ENCODE data around the gene CHCHD6.

The CHCHD6 gene

DNA sequence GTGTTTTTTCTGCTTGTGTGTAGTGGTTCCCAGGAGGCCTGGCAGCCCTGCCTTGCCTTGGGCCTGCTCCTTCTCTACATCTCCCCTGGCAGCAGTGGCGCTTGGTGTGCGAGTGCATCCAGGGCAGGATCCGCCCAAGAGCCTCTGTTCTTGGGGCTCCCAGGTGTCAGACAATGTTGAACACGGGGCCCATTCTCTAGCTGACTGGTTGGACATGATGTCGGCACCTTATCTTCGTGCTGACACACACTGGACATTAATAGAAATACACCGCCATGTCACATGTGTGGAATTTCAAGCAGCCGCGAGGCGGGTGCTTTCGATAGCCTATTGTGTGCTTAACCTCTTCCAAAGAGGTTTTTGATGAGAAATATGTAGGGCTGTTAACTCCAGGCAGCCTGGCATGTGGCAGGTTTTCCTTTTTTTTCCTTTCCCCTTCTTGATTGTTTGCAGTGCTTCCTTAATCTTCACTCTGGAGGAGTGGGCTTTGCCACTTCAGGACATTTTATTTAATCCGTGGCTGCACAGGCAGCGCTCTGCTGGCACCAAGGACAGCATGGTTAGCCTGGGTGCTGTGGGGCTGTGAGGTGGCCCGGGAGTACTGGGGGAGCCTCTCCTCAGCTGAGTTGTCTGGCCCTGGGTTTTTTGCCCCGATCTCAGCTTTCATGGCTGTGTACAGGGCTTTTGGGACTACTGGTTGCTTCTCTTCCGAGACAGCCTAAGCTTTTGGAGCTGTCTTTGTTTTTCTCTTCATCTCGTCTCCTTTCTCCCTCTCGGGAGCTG is 42.5 kb downstream of the CHCHD6 start:
- peak; percentile 45 for DNase-seq (ENCODE audit: low read depth)
- TF ChIP-seq, protein P1, sequence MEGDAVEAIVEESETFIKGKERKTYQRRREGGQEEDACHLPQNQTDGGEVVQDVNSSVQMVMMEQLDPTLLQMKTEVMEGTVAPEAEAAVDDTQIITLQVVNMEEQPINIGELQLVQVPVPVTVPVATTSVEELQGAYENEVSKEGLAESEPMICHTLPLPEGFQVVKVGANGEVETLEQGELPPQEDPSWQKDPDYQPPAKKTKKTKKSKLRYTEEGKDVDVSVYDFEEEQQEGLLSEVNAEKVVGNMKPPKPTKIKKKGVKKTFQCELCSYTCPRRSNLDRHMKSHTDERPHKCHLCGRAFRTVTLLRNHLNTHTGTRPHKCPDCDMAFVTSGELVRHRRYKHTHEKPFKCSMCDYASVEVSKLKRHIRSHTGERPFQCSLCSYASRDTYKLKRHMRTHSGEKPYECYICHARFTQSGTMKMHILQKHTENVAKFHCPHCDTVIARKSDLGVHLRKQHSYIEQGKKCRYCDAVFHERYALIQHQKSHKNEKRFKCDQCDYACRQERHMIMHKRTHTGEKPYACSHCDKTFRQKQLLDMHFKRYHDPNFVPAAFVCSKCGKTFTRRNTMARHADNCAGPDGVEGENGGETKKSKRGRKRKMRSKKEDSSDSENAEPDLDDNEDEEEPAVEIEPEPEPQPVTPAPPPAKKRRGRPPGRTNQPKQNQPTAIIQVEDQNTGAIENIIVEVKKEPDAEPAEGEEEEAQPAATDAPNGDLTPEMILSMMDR (conservative IDR thresholded peaks at IDR 0.05; ENCODE audit: control insufficient read depth, insufficient read depth, low read depth, low read length): no peak
- no peak overlapping the region for H3K4me3 ChIP-seq (ENCODE audit: control insufficient read depth, low read depth, low read length)

DNA sequence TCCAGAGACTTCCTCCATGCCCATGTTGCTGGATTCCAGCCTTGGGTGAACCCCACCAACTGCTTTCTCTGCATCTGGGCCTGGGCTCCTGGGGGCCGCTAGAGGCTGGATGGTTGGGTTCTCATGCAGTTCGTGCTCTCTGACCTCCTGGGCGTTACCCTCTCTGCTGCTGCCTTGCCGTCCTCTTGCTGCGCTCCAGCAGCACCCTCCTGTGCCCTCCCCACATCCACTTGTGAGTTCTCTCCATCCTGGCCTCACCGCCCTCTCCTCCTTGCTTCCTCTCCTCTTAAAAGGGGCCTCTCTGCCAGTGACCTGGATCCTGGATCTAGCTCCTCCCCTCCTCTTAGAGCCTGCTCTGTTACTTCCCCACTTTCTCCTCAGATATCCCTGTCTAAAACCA is 43.7 kb downstream of the CHCHD6 start:
- TF ChIP-seq, protein P1 (conservative IDR thresholded peaks at IDR 0.05; ENCODE audit: control insufficient read depth, insufficient read depth, low read depth, low read length): no peak
- H3K4me3 ChIP-seq (ENCODE audit: control insufficient read depth, low read depth, low read length): no peak overlapping the region
- DNase-seq (ENCODE audit: low read depth): no peak

DNA sequence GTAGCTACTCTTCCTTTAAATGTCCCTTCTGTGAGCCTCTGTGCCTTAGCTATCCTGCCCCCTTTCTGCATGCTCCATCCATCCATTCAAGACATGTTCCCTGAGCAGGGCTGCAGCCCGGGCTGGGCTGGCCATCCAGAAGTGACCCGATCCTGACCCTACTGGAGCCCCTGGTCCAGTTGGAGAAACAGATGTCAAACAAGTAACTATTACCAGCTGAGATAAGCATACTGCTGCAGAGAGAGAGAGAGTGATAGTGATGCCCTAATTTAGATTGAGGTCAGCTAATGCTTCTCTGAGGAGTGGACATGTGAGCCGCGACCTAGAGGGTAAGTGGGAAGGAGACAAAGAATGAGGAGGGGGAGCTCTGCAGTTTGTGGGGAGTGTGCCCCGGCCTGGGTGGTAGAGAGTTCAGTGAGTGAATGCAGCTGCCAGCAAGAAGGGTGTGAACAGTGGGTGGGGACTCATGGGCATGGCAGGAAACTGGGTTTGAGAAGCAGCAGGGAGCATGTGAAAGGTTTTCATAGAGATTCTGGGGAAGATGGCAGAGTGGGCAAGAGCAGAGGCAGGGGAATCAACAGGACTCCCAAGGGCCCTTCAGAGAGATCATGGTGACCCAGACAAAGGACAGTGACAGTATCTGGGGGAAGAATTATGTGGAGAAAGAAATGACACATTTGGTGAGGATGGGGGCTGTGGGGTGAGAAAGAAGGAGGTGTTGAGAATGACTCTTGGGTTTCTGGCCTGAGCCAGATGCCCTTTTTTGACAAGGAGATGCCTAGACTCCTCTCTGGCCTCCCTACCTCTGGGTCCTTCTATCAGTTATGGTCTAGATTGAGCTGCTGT is 44.9 kb downstream of the CHCHD6 start:
- TF ChIP-seq, protein P1 (conservative IDR thresholded peaks at IDR 0.05; ENCODE audit: control insufficient read depth, insufficient read depth, low read depth, low read length): no peak
- H3K4me3 ChIP-seq (ENCODE audit: control insufficient read depth, low read depth, low read length): no peak overlapping the region
- DNase-seq (ENCODE audit: low read depth): no peak

DNA sequence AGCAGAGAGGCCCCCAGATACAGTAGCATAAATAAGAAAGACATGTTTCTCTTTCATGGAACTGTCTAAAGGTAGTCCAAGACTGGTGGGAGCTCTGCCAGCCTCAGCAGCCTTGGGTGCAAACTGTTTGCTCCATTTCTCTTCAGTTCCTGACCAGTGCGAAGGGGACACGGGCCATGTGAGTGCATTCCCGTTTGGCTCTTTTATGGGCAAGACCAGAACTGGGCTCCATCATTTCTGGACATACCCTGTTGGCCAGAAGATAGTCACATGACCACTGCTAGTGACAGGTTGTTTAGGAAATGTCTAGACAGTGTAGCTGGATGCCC is 45.5 kb downstream of the CHCHD6 start:
- no peak for DNase-seq (ENCODE audit: low read depth)
- TF ChIP-seq, protein P1 (conservative IDR thresholded peaks at IDR 0.05; ENCODE audit: control insufficient read depth, insufficient read depth, low read depth, low read length): no peak
- no peak overlapping the region for H3K4me3 ChIP-seq (ENCODE audit: control insufficient read depth, low read depth, low read length)

DNA sequence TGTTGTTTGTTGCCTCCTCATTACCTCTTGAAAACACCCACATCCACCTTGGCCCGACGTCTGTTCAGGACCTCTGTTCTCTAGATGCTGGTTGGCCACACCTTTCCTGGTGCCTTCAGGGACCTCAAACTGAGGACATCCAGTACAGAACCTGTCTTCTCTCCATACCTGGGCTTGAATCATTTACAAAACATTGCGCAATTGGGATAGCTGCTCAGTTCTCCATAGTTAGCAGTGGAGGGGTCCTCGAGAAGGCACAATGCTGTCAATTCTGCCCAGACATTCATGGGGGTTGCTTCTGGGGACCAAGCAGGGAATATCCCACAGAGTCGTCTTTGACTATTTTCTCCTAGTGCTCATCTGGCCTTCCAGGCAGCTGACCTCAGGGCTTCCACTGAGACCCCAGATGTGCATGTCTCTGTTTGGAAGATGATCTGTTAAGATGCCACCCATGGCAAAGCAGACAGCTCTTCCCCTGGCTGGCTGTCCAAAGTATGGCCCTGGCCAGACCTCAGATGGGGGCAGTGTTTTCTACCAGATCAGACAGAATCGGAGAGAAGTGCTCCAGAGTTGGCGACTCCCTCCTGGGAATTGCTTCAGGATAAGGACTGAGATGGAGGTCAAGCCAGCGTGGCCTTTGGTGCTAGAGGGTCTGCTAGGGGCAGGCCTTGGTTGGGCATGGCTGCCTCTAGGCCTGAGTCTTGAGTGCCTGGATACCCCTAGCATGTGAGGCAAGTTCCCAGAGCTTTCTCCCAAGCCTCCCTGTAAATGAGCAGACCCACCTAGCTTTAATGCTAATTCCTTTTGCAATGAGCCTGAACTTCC is 46.1 kb downstream of the CHCHD6 start:
- no peak overlapping the region for H3K4me3 ChIP-seq (ENCODE audit: control insufficient read depth, low read depth, low read length)
- TF ChIP-seq, protein P1 (conservative IDR thresholded peaks at IDR 0.05; ENCODE audit: control insufficient read depth, insufficient read depth, low read depth, low read length): no peak

DNA sequence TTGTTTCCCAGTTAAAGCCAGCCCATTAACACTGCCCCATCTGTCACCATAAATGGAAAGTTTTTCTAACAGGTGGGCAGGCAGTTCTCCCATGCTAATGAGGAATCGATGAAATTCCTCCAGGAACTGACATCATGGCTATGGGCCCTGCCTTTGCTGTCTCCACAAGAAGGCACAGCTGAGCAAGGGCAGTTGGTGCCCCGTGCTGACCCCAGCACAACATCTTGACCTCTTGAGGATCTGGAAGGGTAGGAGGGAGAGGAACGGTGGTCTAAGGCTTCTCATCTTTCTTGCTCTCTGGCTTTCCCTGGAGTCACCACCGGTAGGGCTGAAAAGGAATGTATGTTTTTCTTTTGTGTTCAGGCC is 46.7 kb downstream of the CHCHD6 start:
- TF ChIP-seq, protein P1 (conservative IDR thresholded peaks at IDR 0.05; ENCODE audit: control insufficient read depth, insufficient read depth, low read depth, low read length): no peak
- no peak for DNase-seq (ENCODE audit: low read depth)
- no peak overlapping the region for H3K4me3 ChIP-seq (ENCODE audit: control insufficient read depth, low read depth, low read length)

More for the DNA sequence above, 46.1 kb downstream of the CHCHD6 start:
- DNase-seq (ENCODE audit: low read depth): no peak
